Transverse colon (tissue), 4 donors: ENCODE data around the gene HMX3.

Source experiments
- EP300 ChIP-seq: sonication (generic); formaldehyde crosslinking; IDR thresholded peaks from one replicate; pipeline ENCODE4 v1.6.1; 2017; ENCODE audit warnings: antibody characterized with exemption, low read depth
- POLR2A ChIP-seq: fragments of 450-650 bp; IDR thresholded peaks from one replicate; pipeline ENCODE4 v1.6.1; 2016; ENCODE audit warnings: antibody characterized with exemption, mild to moderate bottlenecking, moderate library complexity
- POLR2AphosphoS5 ChIP-seq, 3 donors: sonication (generic); formaldehyde crosslinking; IDR thresholded peaks; one replicate each; pipeline ENCODE4 v1.6.1; 2016; ENCODE audit warnings: antibody characterized with exemption in 3 of 3
- TF ChIP-seq, protein P1 (sequence below), 5 experiments: fragments of 200-600 bp in 3 of 5; fragments of 450-650 bp in 2 of 5; sonication (generic) in 3 of 5; IDR thresholded peaks; 1 replicate in 2 of 5; 2 replicates in 3 of 5; pipeline ENCODE4 v1.5.1; 2016 to 2017; ENCODE audit warnings: antibody characterized with exemption in 5 of 5, inconsistent platforms in 3 of 5, mild to moderate bottlenecking in 2 of 5, moderate library complexity in 1 of 5

- TF ChIP-seq, protein P1, sequence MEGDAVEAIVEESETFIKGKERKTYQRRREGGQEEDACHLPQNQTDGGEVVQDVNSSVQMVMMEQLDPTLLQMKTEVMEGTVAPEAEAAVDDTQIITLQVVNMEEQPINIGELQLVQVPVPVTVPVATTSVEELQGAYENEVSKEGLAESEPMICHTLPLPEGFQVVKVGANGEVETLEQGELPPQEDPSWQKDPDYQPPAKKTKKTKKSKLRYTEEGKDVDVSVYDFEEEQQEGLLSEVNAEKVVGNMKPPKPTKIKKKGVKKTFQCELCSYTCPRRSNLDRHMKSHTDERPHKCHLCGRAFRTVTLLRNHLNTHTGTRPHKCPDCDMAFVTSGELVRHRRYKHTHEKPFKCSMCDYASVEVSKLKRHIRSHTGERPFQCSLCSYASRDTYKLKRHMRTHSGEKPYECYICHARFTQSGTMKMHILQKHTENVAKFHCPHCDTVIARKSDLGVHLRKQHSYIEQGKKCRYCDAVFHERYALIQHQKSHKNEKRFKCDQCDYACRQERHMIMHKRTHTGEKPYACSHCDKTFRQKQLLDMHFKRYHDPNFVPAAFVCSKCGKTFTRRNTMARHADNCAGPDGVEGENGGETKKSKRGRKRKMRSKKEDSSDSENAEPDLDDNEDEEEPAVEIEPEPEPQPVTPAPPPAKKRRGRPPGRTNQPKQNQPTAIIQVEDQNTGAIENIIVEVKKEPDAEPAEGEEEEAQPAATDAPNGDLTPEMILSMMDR (IDR thresholded peaks at IDR 0.05) = no peak
- TF ChIP-seq POLR2A = no peak
- TF ChIP-seq POLR2AphosphoS5 (IDR thresholded peaks at IDR 0.05) = no peak
- no peak for TF ChIP-seq EP300
These were observed 38.7 kb upstream of the HMX3 start for GRCh38 chr10:123097039-123097438.
